ENCODE measurements around the gene MUC6. TPM values are rescaled to one million over a fixed set of nuclear protein-coding genes. Genes with fewer than 3 reads are reported as not detected.

The MUC6 gene
- total and polyA plus RNA-seq, 2 of the 8 experiments (the other 6 are each of a cell fraction or from before 2014, with no cell fraction given) = not detected

DNA sequence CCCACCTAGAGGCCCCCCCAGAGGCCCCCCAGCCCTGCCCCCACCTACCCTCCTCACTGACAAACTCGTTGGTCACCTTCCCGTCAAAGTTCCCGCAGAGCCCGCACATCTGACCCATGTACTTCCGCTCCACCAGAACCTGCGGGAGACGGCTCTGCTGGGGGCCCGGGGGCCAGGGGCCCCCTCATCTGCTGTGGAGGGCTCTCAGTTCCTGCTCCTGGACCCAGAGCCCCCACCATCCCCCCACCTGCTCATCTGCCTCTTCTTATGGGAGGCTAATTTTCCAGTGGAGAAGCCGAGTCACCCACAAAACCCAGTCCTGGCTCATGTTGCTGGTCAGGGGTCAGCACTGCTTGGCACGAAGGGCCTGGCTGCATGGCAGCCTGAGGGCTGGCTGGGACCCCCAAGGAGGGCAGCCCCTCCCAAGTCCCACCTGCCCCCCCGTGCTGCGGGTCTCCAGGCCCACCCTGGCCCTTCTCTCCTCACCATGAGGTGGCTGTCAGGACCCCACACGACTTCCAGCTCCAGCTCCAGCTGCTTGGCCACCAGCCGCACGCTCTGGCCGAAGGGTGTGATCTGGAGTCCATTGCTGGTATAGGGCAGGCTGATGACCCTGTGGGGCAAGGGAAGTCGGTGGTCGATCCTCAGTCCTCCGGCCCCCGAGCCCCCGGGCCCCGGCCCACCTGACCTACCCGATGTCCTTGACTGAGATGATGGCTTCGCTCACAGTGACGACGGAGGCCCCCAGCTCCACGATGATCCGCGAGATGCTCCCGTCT, 5.2 kb downstream of the MUC6 start (continued):
- TF ChIP-seq SIN3A (conservative IDR thresholded peaks at IDR 0.05 in 1 of 2, IDR thresholded peaks at IDR 0.05 in 1 of 2; ENCODE audit: low read depth in 1 of 2, low read length in 2 of 2) = no peak
- no peak for TF ChIP-seq POLR2AphosphoS5 (IDR thresholded peaks at IDR 0.05; ENCODE audit: low read depth, low read length)

Measured in H1 (cell line).